ENCODE measurements around the gene RASSF8. TPM values are rescaled to one million over a fixed set of nuclear protein-coding genes. Genes with fewer than 3 reads are reported as not detected.

Gene RASSF8
- total and polyA plus RNA-seq, 2 of the 8 experiments (the other 6 are each of a cell fraction or from before 2014, with no cell fraction given), result 6.4 to 46.7 TPM

GRCh38 chr12:26118308-26118707 is 159.8 kb downstream of the RASSF8 start:
- Histone ChIP-seq H4K20me1 (replicated peaks in 1 of 2; ENCODE audit: control insufficient read depth in 1 of 2, insufficient read depth in 2 of 2, low read length in 2 of 2) (no peaks in the 10 kb centered on the region), H3K14ac (ENCODE audit: insufficient read length) (no peak overlapping the region), H3K36me3 (ENCODE audit: control insufficient read depth in 2 of 4, insufficient read depth in 4 of 4, low read length in 3 of 4) (peaks cover 0 to 5% (median 0%) of the 10 kb centered on the region in 4 experiments; a peak in 1 of 8 replicates), H3K4ac (replicated peaks; ENCODE audit: insufficient read length, low read depth, low read length) (no peak overlapping the region), H3K27me3 (replicated peaks in 1 of 4; ENCODE audit: control insufficient read depth in 3 of 4, extremely low read depth in 1 of 4, insufficient read depth in 3 of 4, low read length in 3 of 4) (peaks cover 17 to 47% (median 40%) of the 10 kb centered on the region in 4 experiments), H3K79me1 (ENCODE audit: low read depth, low read length) (no peaks in the 10 kb centered on the region), H3K9me3 (ENCODE audit: insufficient read depth in 2 of 2, low read depth in 1 of 2, low read length in 1 of 2) (no peaks in the 10 kb centered on the region), H3K23ac (ENCODE audit: insufficient read length) (no peak overlapping the region), H4K91ac (replicated peaks; ENCODE audit: insufficient read length, low read length) (no peak overlapping the region), H3K56ac (replicated peaks; ENCODE audit: insufficient read length, low read depth, low read length) (no peak overlapping the region), H2BK15ac (ENCODE audit: low read length) (no peak overlapping the region), H2BK12ac (ENCODE audit: low read depth, low read length) (no peak overlapping the region), H2BK5ac (ENCODE audit: low read depth, low read length) (no peak overlapping the region), H2BK120ac (replicated peaks; ENCODE audit: low read depth, low read length) (no peak overlapping the region), H4K8ac (ENCODE audit: extremely low read depth, insufficient read depth, low read length) (no peak overlapping the region), H2AFZ (ENCODE audit: low read length) (no peak overlapping the region), H2AK5ac (ENCODE audit: low read depth, low read length) (no peak overlapping the region), H3K4me1 (replicated peaks in 1 of 4; ENCODE audit: control insufficient read depth in 3 of 4, insufficient read depth in 4 of 4, low read length in 3 of 4) (peaks cover 3 to 15% (median 5%) of the 10 kb centered on the region in 4 experiments; a peak in 6 of 7 replicates), H3K9ac (replicated peaks in 1 of 4; ENCODE audit: extremely low read depth in 1 of 4, low read depth in 3 of 4, low read length in 3 of 4) (no peak overlapping the region), H3K23me2 (ENCODE audit: low read depth, low read length) (peaks cover 8% of the 10 kb centered on the region; the same call in 1 of the 2 replicates), H3K79me2 (ENCODE audit: control insufficient read depth in 1 of 2, insufficient read depth in 2 of 2, low read length in 2 of 2) (no peaks in the 10 kb centered on the region), H3K4me3 (ENCODE audit: extremely low read depth in 1 of 4, insufficient read depth in 2 of 4, low read depth in 3 of 4, low read length in 4 of 4) (no peak overlapping the region), H3K4me2 (ENCODE audit: insufficient read depth in 1 of 2, low read depth in 2 of 2, low read length in 2 of 2) (no peak overlapping the region), H3K18ac (ENCODE audit: extremely low read depth, low read length) (no peak overlapping the region), H4K5ac (ENCODE audit: insufficient read length, low read depth, low read length) (no peak overlapping the region), H3K27ac (ENCODE audit: low read depth, low read length) (no peak overlapping the region), H2BK20ac (ENCODE audit: low read length) (no peak overlapping the region)
- POLR2A ChIA-PET (ENCODE audit: partially characterized antibody), result no interaction called here
- FAIRE-seq, result no peak
- DNase-seq (ENCODE audit: low read depth in 1 of 2, low spot score in 2 of 2), result no peak
- CTCF ChIA-PET (ENCODE audit: partially characterized antibody), result interaction anchor here (0.6 to 2.8 kb wide), 4 partner anchors 10 to 55 kb away, joined by 3 to 11 read pairs (median 5); no protein-coding TSS in a partner anchor
- 77% methylated on average over 4 of the region's 4 CpGs; no CpG with 5 or more reads in 1 of the 2 experiments for WGBS, 2 experiments (ENCODE audit: extremely low coverage in 1 of 2, insufficient coverage in 1 of 2, insufficient read length in 1 of 2, insufficient replicate concordance in 2 of 2, low coverage in 1 of 2, low lambda C conversion rate in 2 of 2, missing lambda C conversion rate in 1 of 2)
- TF ChIP-seq JUN (IDR thresholded peaks at IDR 0.05; ENCODE audit: low read depth, low read length) (no peak), PHF8 (conservative IDR thresholded peaks at IDR 0.05; ENCODE audit: low read depth, low read length) (no peak), EZH2 (IDR thresholded peaks at IDR 0.05; ENCODE audit: low read depth, low read length, severe bottlenecking) (no peak), E2F6 (IDR thresholded peaks at IDR 0.05) (no peak), KDM1A (IDR thresholded peaks at IDR 0.05; ENCODE audit: borderline replicate concordance, low read length) (no peak), SUZ12 (IDR thresholded peaks at IDR 0.05; ENCODE audit: low read length) (no peak), CEBPB (IDR thresholded peaks at IDR 0.05; ENCODE audit: low read depth, low read length) (no peak), ATF2 (IDR thresholded peaks at IDR 0.05; ENCODE audit: low read length) (no peak), ASH2L (IDR thresholded peaks at IDR 0.05; ENCODE audit: low read length) (no peak), HDAC6 (IDR thresholded peaks at IDR 0.05; ENCODE audit: low read depth, low read length) (no peak), YY1 (IDR thresholded peaks at IDR 0.05; ENCODE audit: low read depth, low read length) (no peak), HDAC2 (IDR thresholded peaks at IDR 0.05; ENCODE audit: borderline replicate concordance in 1 of 2, low read depth in 2 of 2, low read length in 2 of 2) (no peak)
